AG04450 (cell line): ENCODE results near the gene POP7. TPM values are rescaled to one million over a fixed set of nuclear protein-coding genes. Genes with fewer than 3 reads are reported as not detected.

Experiments used
- CTCF ChIA-PET: fragments of 300-600, 350-600 bp; formaldehyde crosslinking; extraction: SDS; loops from one replicate; lab custom pipeline; 2022; ENCODE audit warnings: antibody characterized with exemption, inconsistent platforms; lab: Charles Lee
- POLR2A ChIA-PET: fragments of 350-600 bp; formaldehyde crosslinking; extraction: SDS; loops from one replicate; lab custom pipeline; 2021; ENCODE audit warnings: antibody characterized with exemption, inconsistent platforms; lab: Yijun Ruan, JAX
- DNase-seq: peaks from one replicate; pipeline ENCODE4 v3.0.0-alpha.2; 2011; ENCODE audit warnings: low read depth, low spot score
- H3K27ac ChIP-seq: one replicate; pipeline ENCODE4 v1.5.1; 2012; ENCODE audit warnings: low read depth, low read length, control low read depth
- H3K27me3 ChIP-seq: one replicate; pipeline ENCODE4 v1.6.0; 2012; ENCODE audit warnings: low read length; ENCODE audit not compliant: control insufficient read depth, insufficient read depth
- H3K4me3 ChIP-seq: 2 replicates; pipeline ENCODE4 v1.5.1; 2011; ENCODE audit warnings: mild to moderate bottlenecking, low read depth, low read length, control low read depth
- H3K9me3 ChIP-seq: 2 replicates; pipeline ENCODE4 v1.5.1; 2012; ENCODE audit warnings: low read length; ENCODE audit not compliant: control insufficient read depth, insufficient read depth
- CTCF ChIP-seq: IDR thresholded peaks from 2 replicates; pipeline ENCODE4 v1.5.1; 2011; ENCODE audit warnings: low read depth, low read length, control low read depth, inconsistent platforms
- polyA plus RNA-seq: library from polyadenylated mRNA; depleted of rRNA; stranded (reverse); fragments of >200 nt; gene quantifications from 2 replicates; pipeline ENCODE4 v1.2.3, GENCODE V29; 2011

POP7 gene
- polyA plus RNA-seq, 1 experiment = 17.7 TPM

- H3K4me3 ChIP-seq = no peak overlapping the region
- DNase-seq = no peak
- H3K9me3 ChIP-seq = no peaks in the 10 kb centered on the region; the same call in 1 of the 2 replicates
- TF ChIP-seq CTCF = no peak
- H3K27ac ChIP-seq = no peak overlapping the region
- peaks cover 28% of the 10 kb centered on the region for H3K27me3 ChIP-seq
- ChIA-PET CTCF (no interaction called here), POLR2A (interaction anchor here (0.7 to 0.9 kb wide), 2 partner anchors 22 to 147 kb away, joined by 3 read pairs; partner anchors contain the start of gene SRRT)
Observed at GRCh38 chr7:100728196-100728595, 22.3 kb downstream of the POP7 start.

GRCh38 chr7:100730136-100730800 is 24.3 kb downstream of the POP7 start:
- DNase-seq = no peak
- Histone ChIP-seq H3K27ac (no peak overlapping the region), H3K4me3 (no peak overlapping the region), H3K9me3 (no peaks in the 10 kb centered on the region; the same call in 1 of the 2 replicates), H3K27me3 (peaks cover 22% of the 10 kb centered on the region)
- CTCF ChIA-PET = interaction anchor here (1.0 kb wide), 2 partner anchors 25 to 121 kb away, joined by 3 to 5 read pairs; partner anchors contain the start of gene POP7
- no peak for TF ChIP-seq CTCF
- POLR2A ChIA-PET = no interaction called here

GRCh38 chr7:100731937-100732636 is 26.2 kb downstream of the POP7 start:
- no peak overlapping the region for H3K27ac ChIP-seq
- H3K4me3 ChIP-seq = no peak overlapping the region
- H3K27me3 ChIP-seq = peaks cover 31% of the 10 kb centered on the region
- H3K9me3 ChIP-seq = no peaks in the 10 kb centered on the region; the same call in 1 of the 2 replicates
- TF ChIP-seq CTCF = no peak
- DNase-seq = no peak
- ChIA-PET CTCF (interaction anchor here (0.6 to 0.7 kb wide), 2 partner anchors 95 to 782 kb away, joined by 3 to 6 read pairs; partner anchors contain the start of gene EPHB4), POLR2A (interaction anchor here (0.7 to 1.1 kb wide), 2 partner anchors 120 to 143 kb away, joined by 3 read pairs; partner anchors contain the start of genes SLC12A9 and SRRT)

GRCh38 chr7:100735730-100736129 is 29.8 kb downstream of the POP7 start:
- Histone ChIP-seq H3K4me3 (no peak overlapping the region), H3K27me3 (peaks cover 20% of the 10 kb centered on the region), H3K27ac (no peak overlapping the region), H3K9me3 (no peaks in the 10 kb centered on the region; the same call in 1 of the 2 replicates)
- no peak for TF ChIP-seq CTCF
- DNase-seq = no peak
- ChIA-PET CTCF (interaction anchor here (0.5 to 1.4 kb wide), 3 partner anchors 30 to 114 kb away, joined by 3 to 4 read pairs (median 4); partner anchors contain the start of gene POP7), POLR2A (no interaction called here)
